ENCODE results near the gene PRR15. TPM values are rescaled to one million over a fixed set of nuclear protein-coding genes. Genes with fewer than 3 reads are reported as not detected.

The PRR15 gene
- total and polyA plus RNA-seq, 3 experiments from 2014 or later, result not detected

- Mint-ChIP-seq H3K9me3 (peaks cover 0 to 8% (median 2%) of the 10 kb centered on the region in 5 donors), H3K36me3 (no peaks in the 10 kb centered on the region), H3K27me3 (peaks cover 2 to 28% of the 10 kb centered on the region in 2 donors), H3K4me1 (no peaks in the 10 kb centered on the region), H3K4me3 (no peak overlapping the region), H3K27ac (no peak overlapping the region)
- ChIA-PET CTCF (no interaction called here), POLR2A (no interaction called here)
- Histone ChIP-seq H3K27me3 (ENCODE audit: insufficient read depth, low read length, poor library complexity, severe bottlenecking) (no peaks in the 10 kb centered on the region), H3K9me3 (ENCODE audit: low read length) (no peaks in the 10 kb centered on the region), H3K4me3 (ENCODE audit: low read length) (no peak overlapping the region), H3K27ac (ENCODE audit: low read depth, low read length) (no peak overlapping the region), H3K36me3 (ENCODE audit: insufficient read depth, low read length) (no peaks in the 10 kb centered on the region), H3K4me1 (ENCODE audit: insufficient read depth, low read length) (no peaks in the 10 kb centered on the region)
- no peak for DNase-seq
Measured at GRCh38 chr7:29547421-29547820, 16.2 kb upstream of the PRR15 start.

- H3K27me3 ChIP-seq (ENCODE audit: insufficient read depth, low read length, poor library complexity, severe bottlenecking), result no peaks in the 10 kb centered on the region
- no peaks in the 10 kb centered on the region for H3K9me3 ChIP-seq (ENCODE audit: low read length)
- Mint-ChIP-seq H3K27ac (no peak overlapping the region), H3K9me3 (peaks cover 0 to 5% (median 3%) of the 10 kb centered on the region in 5 donors), H3K27me3 (peaks cover 3 to 34% of the 10 kb centered on the region in 2 donors), H3K36me3 (no peaks in the 10 kb centered on the region), H3K4me1 (no peaks in the 10 kb centered on the region), H3K4me3 (no peak overlapping the region)
- H3K36me3 ChIP-seq (ENCODE audit: insufficient read depth, low read length), result no peaks in the 10 kb centered on the region
- DNase-seq, result no peak
- H3K27ac ChIP-seq (ENCODE audit: low read depth, low read length), result no peak overlapping the region
- ChIA-PET CTCF (no interaction called here), POLR2A (no interaction called here)
- no peak overlapping the region for H3K4me3 ChIP-seq (ENCODE audit: low read length)
- H3K4me1 ChIP-seq (ENCODE audit: insufficient read depth, low read length), result no peaks in the 10 kb centered on the region
Measured at GRCh38 chr7:29548823-29549222, 14.8 kb upstream of the PRR15 start.

- CTCF ChIA-PET, result no interaction called here
- H3K4me3 Mint-ChIP-seq, result no peak overlapping the region
- Histone ChIP-seq H3K36me3 (ENCODE audit: insufficient read depth, low read length) (no peaks in the 10 kb centered on the region), H3K9me3 (ENCODE audit: low read length) (no peaks in the 10 kb centered on the region), H3K27ac (ENCODE audit: low read depth, low read length) (no peak overlapping the region), H3K4me1 (ENCODE audit: insufficient read depth, low read length) (no peaks in the 10 kb centered on the region), H3K27me3 (ENCODE audit: insufficient read depth, low read length, poor library complexity, severe bottlenecking) (no peaks in the 10 kb centered on the region), H3K4me3 (ENCODE audit: low read length) (no peak overlapping the region)
- POLR2A ChIA-PET, result no interaction called here
- no peak for DNase-seq
- peaks cover 0 to 7% (median 0%) of the 10 kb centered on the region in 5 donors for H3K9me3 Mint-ChIP-seq
- H3K27ac Mint-ChIP-seq, result no peak overlapping the region
- H3K36me3 Mint-ChIP-seq, result no peaks in the 10 kb centered on the region
- H3K4me1 Mint-ChIP-seq, result no peaks in the 10 kb centered on the region
- peaks cover 9 to 47% of the 10 kb centered on the region in 2 donors for H3K27me3 Mint-ChIP-seq
Measured at GRCh38 chr7:29552392-29552791, 11.2 kb upstream of the PRR15 start.

GRCh38 chr7:29555061-29555460 is 8.6 kb upstream of the PRR15 start:
- no peaks in the 10 kb centered on the region for H3K9me3 ChIP-seq (ENCODE audit: low read length)
- Mint-ChIP-seq H3K4me1 (no peaks in the 10 kb centered on the region), H3K9me3 (peaks cover 0 to 7% (median 0%) of the 10 kb centered on the region in 5 donors), H3K27ac (no peak overlapping the region), H3K36me3 (no peaks in the 10 kb centered on the region), H3K27me3 (peaks cover 9 to 52% of the 10 kb centered on the region in 2 donors), H3K4me3 (no peak overlapping the region)
- POLR2A ChIA-PET, result no interaction called here
- no peaks in the 10 kb centered on the region for H3K4me1 ChIP-seq (ENCODE audit: insufficient read depth, low read length)
- DNase-seq, result no peak
- CTCF ChIA-PET, result no interaction called here
- no peak overlapping the region for H3K27ac ChIP-seq (ENCODE audit: low read depth, low read length)
- H3K4me3 ChIP-seq (ENCODE audit: low read length), result no peak overlapping the region
- no peaks in the 10 kb centered on the region for H3K27me3 ChIP-seq (ENCODE audit: insufficient read depth, low read length, poor library complexity, severe bottlenecking)
- H3K36me3 ChIP-seq (ENCODE audit: insufficient read depth, low read length), result no peaks in the 10 kb centered on the region

DNA sequence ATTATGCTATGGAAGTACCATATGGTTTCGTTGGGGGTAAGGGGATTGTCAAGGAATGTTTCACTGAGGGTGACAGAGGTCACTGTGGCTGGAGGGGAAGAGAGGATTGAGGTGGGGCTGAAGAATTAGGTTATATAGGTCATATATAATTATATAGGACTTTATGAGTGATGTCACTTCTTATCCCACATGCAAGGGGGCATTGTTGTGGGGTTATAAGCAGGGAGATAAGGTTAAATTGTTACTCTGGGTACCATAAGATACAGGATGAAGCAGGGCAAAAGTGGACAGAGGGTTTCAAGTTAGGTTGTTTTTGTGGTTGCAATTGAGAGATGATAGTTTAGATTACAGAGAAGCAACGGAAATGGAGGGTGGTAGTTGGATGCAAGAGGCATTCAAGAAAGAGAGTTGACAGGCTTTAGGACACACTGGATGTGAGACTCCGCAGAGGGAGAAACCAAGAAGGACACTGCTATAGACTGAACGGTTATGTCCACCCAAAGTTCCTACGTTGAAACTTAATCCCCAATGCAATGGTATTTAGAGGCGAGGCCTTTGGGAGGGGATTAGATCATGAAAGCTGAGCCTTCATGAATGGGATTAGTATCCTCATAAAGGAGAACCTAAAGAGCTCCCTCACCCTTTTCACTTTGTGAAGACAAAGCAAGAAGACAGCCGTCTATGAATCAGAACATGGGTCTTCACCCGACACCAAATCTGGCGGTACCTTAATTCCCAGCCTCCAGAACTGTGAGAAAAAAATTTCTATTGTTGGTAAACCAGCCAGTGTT is 7.0 kb upstream of the PRR15 start:
- ChIA-PET POLR2A (no interaction called here), CTCF (no interaction called here)
- H3K36me3 Mint-ChIP-seq, result peaks cover 0 to 5% (median 0%) of the 10 kb centered on the region in 3 donors
- no peak overlapping the region for H3K27ac Mint-ChIP-seq
- H3K4me3 Mint-ChIP-seq, result no peak overlapping the region
- no peak for DNase-seq
- peaks cover 21 to 56% of the 10 kb centered on the region in 2 donors for H3K27me3 Mint-ChIP-seq
- no peaks in the 10 kb centered on the region for H3K4me1 Mint-ChIP-seq
- peaks cover 0 to 7% (median 5%) of the 10 kb centered on the region in 5 donors for H3K9me3 Mint-ChIP-seq
- no peak overlapping the region for H3K4me3 ChIP-seq (ENCODE audit: low read length)
- H3K27me3 ChIP-seq (ENCODE audit: insufficient read depth, low read length, poor library complexity, severe bottlenecking), result no peaks in the 10 kb centered on the region
- H3K4me1 ChIP-seq (ENCODE audit: insufficient read depth, low read length), result no peaks in the 10 kb centered on the region
- H3K27ac ChIP-seq (ENCODE audit: low read depth, low read length), result no peak overlapping the region
- no peaks in the 10 kb centered on the region for H3K9me3 ChIP-seq (ENCODE audit: low read length)
- H3K36me3 ChIP-seq (ENCODE audit: insufficient read depth, low read length), result no peaks in the 10 kb centered on the region

DNA sequence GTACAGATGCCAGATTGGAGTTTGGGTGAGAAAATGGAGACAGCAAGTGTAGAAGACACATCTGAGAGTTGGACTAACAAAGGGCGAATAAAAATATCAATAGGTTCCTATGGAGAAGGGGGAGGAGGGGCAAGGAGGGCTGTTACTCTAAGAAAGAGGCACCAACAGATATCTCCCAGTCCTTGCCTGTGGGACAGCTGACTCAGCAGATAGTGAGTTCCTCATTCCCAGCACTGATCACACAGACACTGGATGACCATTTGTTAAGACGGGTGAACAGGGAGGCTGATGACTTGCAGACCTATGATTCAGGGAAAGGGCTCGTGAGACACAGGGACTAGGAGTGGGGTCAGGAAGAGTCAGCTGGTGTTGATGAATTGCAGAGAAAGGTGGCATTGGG is 5.7 kb upstream of the PRR15 start:
- CTCF ChIA-PET, result no interaction called here
- peaks cover 24 to 52% of the 10 kb centered on the region in 2 donors for H3K27me3 Mint-ChIP-seq
- H3K9me3 ChIP-seq (ENCODE audit: low read length), result no peaks in the 10 kb centered on the region
- H3K4me1 Mint-ChIP-seq, result no peaks in the 10 kb centered on the region
- H3K4me3 ChIP-seq (ENCODE audit: low read length), result no peak overlapping the region
- H3K4me3 Mint-ChIP-seq, result no peak overlapping the region
- POLR2A ChIA-PET, result no interaction called here
- no peak for DNase-seq
- H3K27ac ChIP-seq (ENCODE audit: low read depth, low read length), result no peak overlapping the region
- H3K27ac Mint-ChIP-seq, result no peak overlapping the region
- H3K36me3 ChIP-seq (ENCODE audit: insufficient read depth, low read length), result no peaks in the 10 kb centered on the region
- H3K4me1 ChIP-seq (ENCODE audit: insufficient read depth, low read length), result no peaks in the 10 kb centered on the region
- H3K27me3 ChIP-seq (ENCODE audit: insufficient read depth, low read length, poor library complexity, severe bottlenecking), result peaks cover under 1% of the 10 kb centered on the region
- peaks cover 0 to 5% (median 5%) of the 10 kb centered on the region in 5 donors for H3K9me3 Mint-ChIP-seq
- peaks cover 0 to 5% (median 0%) of the 10 kb centered on the region in 3 donors for H3K36me3 Mint-ChIP-seq

DNA sequence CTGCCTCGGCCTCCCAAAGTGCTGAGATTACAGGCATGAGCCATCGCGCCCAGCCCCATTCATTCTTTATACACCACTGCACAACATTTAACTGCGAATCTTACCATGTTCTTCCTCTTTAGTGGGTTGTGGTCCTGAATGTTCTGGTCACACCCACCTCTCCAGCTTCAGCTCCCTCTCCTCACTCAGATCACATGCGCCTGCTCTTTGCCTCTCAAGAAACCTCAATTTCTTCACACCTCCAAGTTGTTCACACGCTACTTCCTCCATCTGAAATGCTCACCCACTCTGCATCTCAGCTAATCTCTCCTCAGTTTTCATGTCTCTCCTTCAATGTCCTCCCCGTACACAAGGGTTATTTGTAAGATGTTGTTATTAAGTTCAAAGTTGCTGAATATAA is 2.4 kb upstream of the PRR15 start:
- Mint-ChIP-seq H3K27ac (no peak overlapping the region), H3K27me3 (peaks cover 32 to 68% of the 10 kb centered on the region in 2 donors), H3K4me3 (no peak overlapping the region), H3K36me3 (peaks cover 0 to 5% (median 0%) of the 10 kb centered on the region in 3 donors), H3K4me1 (peaks cover 13 to 27% (median 18%) of the 10 kb centered on the region in 3 donors), H3K9me3 (peaks cover 0 to 5% (median 0%) of the 10 kb centered on the region in 5 donors)
- Histone ChIP-seq H3K4me3 (ENCODE audit: low read length) (no peak overlapping the region), H3K9me3 (ENCODE audit: low read length) (no peaks in the 10 kb centered on the region), H3K27ac (ENCODE audit: low read depth, low read length) (no peak overlapping the region), H3K4me1 (ENCODE audit: insufficient read depth, low read length) (no peaks in the 10 kb centered on the region), H3K27me3 (ENCODE audit: insufficient read depth, low read length, poor library complexity, severe bottlenecking) (peaks cover 19% of the 10 kb centered on the region), H3K36me3 (ENCODE audit: insufficient read depth, low read length) (no peaks in the 10 kb centered on the region)
- no peak for DNase-seq
- ChIA-PET CTCF (no interaction called here), POLR2A (no interaction called here)

DNA sequence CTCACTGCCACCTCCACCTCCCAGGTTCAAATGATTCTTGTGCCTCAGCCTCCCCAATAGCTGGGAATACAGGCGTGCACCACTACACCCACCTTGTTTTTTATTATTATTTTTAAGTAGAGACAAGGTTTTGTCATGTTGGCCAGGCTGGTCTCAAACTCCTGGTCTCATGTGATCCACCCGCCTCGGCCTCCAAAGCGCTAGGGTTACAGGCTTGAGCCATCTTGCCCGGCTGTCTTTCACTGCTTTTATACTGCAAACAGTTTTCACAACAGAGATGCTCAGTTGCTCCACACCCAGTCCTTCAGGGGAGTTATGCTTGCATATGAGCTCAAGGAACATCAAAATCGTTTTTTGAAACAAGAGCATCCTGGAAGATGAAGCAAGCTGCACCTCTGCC is 1.3 kb upstream of the PRR15 start:
- H3K4me1 Mint-ChIP-seq, result peaks cover 13 to 29% (median 18%) of the 10 kb centered on the region in 3 donors
- no peak overlapping the region for H3K27ac Mint-ChIP-seq
- H3K27me3 Mint-ChIP-seq, result peaks cover 41 to 73% of the 10 kb centered on the region in 2 donors
- Histone ChIP-seq H3K4me3 (ENCODE audit: low read length) (no peak overlapping the region), H3K4me1 (ENCODE audit: insufficient read depth, low read length) (no peaks in the 10 kb centered on the region), H3K36me3 (ENCODE audit: insufficient read depth, low read length) (no peaks in the 10 kb centered on the region), H3K27ac (ENCODE audit: low read depth, low read length) (no peak overlapping the region), H3K27me3 (ENCODE audit: insufficient read depth, low read length, poor library complexity, severe bottlenecking) (peaks cover 19% of the 10 kb centered on the region), H3K9me3 (ENCODE audit: low read length) (no peaks in the 10 kb centered on the region)
- H3K36me3 Mint-ChIP-seq, result peaks cover 0 to 5% (median 0%) of the 10 kb centered on the region in 3 donors
- peaks cover 0 to 5% (median 0%) of the 10 kb centered on the region in 5 donors for H3K9me3 Mint-ChIP-seq
- CTCF ChIA-PET, result no interaction called here
- no peak overlapping the region for H3K4me3 Mint-ChIP-seq
- no peak for DNase-seq
- POLR2A ChIA-PET, result no interaction called here
